Activated CD8-positive, alpha-beta memory T cell treated with anti-CD3 and anti-CD28 coated beads, Interleukin-2, amount 50 U/mL, for 4 hours (primary cell): ENCODE data around the gene LRRC2.
"Not testable (repeated sequence)": the region's sequence is repeated elsewhere in the genome, so short reads cannot be mapped to it uniquely, and the experiment has no call there.

Experiments used
- DNase-seq: peaks from one replicate; pipeline ENCODE4 v3.0.0-alpha.2; 2020

Gene LRRC2

DNA sequence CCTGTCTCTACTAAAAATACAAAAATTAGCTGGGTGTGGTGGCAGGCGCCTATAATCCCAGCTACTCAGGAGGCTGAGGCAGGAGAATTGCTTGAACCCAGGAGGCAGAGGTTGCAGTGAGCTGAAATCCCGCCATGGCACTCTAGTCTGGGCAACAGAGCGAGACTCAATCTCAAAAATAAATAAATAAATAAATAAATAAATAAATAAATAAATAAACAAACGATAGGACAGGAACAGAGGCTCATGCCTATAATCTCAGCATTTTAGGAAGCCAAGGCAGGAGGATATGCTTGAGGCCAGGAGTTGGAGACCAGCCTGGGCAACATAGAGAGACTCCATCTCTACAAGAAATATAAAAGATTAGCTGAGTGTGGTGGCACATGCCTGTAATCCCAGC, 43.9 kb downstream of the LRRC2 start:
- DNase-seq = not testable (repeated sequence)

DNA sequence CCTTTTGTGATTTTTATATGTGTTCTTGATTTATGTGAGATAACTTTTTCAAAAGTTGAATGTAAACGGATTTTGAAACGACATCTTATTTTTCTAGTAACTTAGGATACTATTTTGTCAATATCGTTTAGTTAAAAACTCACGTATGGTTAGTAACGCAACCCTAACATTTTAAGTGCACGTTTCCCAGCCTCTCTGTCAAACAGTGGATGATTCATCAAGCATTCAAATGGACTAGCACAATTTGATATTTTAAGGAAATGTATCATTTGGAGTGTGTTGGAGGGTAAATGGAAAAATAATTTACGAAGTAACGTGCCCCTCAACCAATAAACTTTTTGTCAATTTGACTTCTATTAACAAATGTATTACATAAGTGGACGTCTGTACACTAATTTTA, 45.0 kb downstream of the LRRC2 start:
- DNase-seq = no peak

DNA sequence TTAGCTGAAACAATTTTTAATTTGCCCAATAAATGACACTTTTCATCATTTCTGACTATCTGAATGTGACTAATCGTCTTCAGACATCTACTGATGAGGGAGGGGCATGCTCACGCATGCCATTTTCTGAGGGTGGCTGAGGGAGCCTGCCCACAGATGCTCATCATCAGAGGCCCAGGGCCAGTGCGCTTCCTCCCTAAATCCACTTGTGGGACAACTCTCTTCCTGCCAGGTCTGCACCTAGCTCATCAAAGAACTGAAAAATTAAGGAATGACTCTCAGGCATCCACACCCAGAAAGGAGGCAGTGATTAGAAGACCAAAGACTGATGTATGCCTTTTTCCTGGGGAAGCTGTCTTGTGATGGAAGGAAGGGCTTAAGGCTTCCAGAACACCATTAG, 45.6 kb downstream of the LRRC2 start:
- DNase-seq = no peak

DNA sequence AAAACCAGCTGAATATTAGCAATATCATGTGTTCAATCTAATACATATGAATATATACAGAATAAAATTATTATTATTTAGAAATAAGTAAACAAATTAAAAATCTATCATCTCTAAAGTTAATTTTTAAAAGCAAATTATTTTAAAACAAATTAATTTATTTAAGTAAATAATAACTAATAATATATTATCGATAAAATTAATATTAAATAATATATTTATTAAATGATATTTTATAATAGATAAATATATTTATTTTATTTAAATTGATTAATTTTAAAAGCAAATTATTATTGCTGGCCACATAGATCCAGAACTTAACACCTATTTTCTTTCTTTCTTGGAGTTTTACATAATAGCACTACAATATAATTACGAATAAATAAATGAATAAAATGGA, 46.1 kb downstream of the LRRC2 start:
- no peak for DNase-seq

DNA sequence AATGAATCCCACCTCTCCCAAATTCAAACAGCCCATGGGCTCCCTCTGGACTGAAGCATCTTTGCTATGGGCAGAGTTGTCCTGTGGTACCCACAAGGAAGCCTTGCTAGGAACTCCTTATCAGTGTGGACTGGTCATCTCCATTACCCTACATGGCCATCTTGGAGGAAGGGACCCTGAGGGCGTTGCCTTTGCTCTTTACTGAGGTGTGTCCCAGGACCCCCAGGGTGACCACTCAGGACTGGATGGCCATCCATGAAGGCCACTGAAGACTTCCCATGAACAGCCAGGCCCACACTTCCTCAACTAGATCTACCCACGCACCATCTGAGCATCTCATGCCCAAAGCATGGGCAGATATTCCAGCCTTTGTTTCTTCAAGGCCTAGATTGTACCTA, 48.3 kb downstream of the LRRC2 start:
- no peak for DNase-seq

DNA sequence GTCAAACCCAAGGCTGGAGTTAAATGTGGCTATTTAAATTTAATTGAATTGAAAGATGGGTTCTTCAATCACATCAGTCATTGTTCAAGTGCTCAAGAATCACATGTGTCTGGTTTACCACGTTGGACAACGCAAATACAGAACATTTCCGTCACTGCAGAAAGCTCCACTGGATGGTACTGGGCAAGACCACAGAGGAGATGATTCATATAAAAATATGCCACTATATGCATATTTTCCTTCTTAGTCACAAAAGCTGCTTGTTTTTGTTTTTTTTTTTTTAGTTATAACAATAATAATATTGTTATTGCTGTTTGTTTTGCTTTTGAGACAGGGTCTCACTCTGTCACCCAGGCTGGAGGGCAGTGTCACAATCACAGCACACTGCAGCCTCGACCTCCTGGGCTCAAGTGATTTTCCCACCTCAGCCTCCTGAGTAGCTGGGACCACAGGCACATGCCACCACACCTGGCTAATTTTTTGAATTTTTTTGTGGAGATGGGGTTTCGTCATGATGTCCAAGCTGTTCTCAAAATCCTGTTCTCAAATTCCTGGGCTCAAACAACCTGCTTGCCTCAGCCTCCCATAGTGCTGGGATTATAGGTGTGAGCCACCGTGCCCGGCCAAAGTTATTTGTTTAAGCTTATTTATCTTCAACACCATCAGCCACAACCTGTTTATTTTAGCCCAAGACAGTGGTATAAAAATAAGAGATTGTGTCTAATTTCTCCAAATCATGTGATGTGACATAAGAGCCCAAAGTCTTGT, 48.9 kb downstream of the LRRC2 start:
- DNase-seq = no peak

DNA sequence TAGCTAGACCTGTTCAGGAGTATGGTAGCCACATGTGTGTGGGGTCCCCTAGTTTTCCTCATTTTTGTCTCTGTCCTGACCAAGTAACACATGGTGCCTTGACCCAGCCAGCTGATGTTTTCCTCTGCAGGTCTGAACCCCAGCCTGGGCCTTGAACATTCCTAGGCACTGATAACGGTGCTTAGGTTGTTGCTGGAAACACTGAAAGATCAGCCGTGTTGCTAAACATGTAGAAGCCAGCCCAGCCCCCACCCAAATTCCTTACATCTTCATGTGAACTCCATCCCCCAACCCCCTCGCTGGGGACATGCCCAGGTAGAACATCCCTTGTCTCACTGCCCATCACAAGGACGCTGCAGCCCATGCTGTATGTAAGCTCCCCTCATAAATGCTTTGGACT, 49.6 kb downstream of the LRRC2 start:
- DNase-seq = no peak

DNA sequence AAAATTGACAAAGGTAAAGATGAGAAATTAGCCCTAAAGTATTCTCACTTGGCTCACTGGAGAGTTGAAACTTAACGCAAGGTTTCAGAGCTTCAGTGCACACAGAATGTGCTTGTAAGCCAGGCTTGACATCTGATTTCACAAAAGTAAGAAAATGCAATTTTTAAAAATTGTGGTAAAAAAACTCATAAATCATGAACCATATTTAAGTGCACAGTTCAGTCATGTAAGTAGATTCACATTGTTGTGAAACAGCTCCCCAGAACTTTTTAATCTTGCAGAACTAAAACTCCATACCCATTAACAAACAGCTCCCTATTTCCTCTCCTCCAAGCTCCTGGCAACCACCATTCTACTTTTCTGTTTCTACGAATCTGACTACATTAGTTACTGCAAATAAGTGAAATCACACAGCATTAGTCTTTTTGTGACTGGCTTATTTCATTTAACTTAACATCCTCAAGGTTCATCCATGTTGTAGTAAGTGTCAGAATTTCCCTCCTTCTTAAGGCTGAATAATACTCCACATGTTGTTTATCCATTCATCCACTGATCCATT, 53.8 kb downstream of the LRRC2 start:
- DNase-seq = no peak

DNA sequence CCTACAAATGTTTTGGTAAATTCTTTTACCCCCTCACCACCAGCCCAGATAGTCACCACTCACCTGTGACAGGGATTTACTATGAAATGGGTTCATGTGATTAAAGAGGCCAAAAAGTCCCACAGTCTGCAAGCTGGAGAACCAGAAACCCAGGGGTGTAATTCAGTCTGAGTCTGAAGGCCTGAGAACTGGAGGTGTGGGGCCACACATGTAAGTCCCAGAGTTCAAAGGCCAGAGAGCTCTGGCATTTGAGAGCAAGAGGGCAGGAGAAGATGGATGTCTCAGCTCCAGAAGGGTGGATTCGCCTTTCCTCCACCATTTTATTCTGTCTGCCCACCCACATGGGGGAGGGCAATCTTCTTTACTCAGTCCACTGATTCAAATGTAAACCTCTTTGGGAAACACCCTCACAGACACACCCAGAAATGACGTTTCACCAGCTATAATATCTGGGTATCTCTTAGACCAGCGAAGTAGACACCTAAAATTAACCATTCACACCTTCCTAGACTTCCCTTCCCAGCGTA, 56.4 kb downstream of the LRRC2 start:
- DNase-seq = no peak

DNA sequence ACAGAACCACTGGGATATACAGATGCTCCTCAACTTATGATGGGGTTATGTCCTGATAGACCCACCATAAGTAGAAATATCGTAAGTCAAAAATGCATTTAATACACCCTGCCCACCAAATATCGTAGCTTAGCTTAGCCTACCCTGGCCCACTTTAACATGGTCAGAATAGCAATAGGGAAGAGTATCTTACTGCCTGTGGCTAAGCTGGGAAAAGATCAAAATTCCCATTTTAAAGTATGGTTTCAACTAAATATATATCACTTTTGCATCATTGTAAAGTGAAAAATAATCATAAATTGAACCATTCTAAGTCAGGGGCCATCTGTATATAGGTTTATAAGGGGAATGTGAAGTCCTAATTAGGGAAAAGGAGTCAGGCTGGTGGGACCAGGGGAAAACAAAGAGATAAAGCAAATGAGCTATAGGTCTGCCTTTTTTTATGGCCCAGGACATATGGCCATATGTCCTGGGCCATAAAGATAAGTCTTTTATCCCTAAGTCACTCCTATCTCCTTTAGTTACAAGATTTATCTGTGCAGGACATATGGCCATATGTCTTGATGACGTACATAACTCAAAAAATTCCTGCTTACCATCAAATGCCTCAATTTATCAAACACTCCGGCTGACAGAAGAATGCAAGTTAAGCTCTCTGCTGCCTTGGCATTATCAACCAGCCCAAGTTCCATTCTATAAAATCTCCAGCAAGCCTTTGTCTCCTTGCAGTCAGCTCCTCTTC, 57.1 kb downstream of the LRRC2 start:
- DNase-seq = no peak

DNA sequence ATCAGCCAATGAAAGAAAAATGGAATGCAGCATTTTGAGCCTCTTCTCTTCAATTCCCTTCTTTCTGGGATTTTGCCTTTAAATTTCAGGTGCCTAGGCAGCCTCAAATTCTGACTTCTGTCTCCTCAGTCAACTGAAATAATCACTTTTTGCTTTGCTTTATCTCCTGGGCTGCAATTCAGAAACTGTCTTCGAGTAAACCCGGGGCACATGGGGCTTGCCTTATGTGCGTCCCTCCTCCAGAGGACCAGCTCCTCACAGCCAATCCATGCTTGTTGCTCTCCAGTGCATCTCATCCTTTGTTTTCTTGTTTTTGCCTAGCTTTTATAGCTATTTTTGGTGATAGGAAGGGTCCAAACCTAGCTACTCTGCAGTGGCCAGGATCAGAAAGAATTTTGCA, 59.6 kb downstream of the LRRC2 start:
- DNase-seq = no peak

DNA sequence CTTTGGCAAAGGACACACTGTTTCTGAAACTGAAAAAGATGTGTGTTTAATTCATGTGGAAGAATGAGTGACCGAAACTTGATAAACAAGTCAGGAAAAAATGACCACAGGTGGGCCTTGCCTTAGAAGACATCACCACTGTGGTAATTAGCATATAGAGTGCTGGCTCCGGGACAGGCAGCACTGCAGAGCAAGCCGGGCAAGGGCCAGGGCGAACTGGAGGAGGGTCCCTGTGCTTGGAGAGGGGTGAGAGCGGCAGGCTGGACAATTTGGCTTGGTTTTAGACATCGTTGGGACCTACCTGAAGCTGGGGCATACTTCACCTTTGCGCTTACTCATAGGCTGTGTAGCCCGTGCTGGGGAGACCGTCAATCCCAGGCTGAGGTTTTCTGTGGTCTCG, 60.1 kb downstream of the LRRC2 start:
- DNase-seq = no peak

DNA sequence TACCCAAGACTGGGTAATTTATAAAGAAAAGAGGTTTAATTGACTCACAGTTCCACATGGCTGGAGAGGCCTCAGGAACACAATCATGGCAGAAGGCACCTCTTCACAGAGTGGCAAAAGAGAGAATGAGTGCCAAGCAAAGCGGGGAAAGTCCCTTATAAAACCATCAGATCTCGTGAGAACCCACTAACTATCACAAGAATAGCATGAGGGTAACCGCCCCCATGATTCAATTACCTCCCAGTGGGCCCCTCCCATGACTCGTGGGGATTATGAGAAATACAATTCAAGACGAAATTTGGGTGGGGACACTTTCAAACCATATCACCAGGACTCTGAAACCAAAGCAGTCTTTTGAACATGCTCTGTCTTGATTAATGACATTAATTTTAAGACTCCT, 61.3 kb downstream of the LRRC2 start:
- DNase-seq = peak; percentile 36

DNA sequence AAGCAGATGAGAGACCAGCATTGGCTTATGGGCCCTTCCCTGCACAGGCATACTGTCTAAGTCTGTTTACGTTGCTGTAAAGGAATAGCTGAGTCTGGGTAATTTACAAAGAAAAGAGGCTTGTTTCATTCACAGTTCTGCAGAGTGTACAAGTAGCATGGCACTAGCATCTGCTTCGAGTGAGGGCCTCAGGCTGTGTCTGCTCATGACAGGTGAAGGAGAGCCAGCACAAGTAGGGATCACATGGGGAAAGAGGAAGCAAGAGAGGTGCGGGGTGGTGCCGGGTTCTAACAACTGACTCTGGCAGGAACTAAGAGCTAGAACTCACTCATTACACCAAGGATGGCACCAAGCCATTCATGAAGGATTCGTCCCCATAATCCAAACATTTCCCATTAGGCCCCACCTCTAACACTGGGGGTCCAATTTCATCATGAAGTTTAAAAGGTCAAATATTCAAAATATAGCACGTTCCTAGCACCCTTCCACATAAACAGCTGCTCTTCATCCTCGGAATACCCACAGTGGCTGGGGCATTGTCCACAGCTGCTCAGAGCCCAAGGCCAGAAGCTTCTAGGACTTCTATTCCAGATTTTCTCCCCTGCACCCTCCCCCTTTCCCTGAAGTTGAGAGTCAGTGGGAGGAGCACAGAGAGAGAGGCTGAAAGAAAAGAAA, 62.8 kb downstream of the LRRC2 start:
- no peak for DNase-seq

DNA sequence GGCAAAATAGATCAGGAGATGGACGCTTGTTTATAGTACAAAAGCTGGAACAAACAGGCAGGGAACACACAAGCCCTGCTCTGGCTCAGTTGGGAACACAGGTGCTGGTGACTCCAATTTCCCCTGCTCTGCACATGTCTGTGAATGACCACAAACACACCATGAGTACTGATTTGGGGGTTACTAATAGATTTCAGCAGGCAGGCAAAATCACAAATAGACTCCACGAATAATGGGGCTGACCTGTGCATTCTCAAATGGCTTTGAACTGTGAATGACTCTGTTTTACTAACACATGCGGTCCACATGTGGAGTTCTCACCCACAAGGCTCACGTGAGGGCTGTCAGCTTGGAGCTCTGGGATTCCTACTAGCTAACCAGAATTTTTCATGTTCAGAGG, 64.4 kb downstream of the LRRC2 start:
- no peak for DNase-seq

DNA sequence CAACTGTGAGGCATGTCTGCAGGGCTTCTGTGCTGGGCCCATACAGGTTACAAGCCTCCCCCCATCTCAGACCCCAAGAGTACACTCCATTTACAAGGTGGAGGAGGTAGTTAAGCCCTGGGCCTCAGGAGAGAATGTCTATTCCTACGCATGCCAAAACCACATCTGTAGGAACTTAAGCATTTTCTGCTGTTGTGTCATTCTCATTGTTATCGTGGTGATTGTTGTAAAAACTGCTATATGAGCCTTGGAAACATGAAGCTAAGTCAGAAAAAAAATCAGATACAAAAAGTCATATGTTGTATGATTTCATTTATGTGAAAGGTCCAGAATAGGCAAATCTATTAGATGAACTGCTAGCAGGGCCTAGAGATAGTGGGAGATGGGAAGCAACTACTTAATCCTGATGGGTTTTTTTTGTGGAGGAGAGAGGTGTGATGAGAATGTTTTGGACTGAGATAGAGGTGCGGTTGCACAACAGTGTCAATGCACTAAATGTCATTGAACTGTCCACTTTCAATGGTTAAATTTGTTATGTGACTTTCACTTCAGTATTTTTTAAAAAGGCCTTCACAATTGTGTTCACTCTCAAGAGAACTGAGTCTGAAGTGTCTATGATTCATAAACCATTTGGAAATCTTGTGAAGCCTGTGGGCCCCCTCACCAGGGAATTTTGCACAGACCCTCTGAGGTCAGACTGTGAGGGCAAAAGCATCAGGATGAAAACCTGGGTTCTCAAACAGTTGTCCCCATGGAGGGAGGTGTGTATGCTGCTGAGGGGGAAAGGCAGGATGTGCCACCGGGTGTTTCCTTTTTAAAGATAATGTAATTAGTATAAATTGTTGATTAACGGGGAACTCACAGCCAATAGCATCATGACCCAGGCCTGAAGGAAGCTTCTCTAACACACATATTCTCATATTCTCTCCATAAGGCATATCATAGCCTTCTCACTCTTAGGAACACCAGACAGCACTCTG, 65.2 kb downstream of the LRRC2 start:
- no peak for DNase-seq

DNA sequence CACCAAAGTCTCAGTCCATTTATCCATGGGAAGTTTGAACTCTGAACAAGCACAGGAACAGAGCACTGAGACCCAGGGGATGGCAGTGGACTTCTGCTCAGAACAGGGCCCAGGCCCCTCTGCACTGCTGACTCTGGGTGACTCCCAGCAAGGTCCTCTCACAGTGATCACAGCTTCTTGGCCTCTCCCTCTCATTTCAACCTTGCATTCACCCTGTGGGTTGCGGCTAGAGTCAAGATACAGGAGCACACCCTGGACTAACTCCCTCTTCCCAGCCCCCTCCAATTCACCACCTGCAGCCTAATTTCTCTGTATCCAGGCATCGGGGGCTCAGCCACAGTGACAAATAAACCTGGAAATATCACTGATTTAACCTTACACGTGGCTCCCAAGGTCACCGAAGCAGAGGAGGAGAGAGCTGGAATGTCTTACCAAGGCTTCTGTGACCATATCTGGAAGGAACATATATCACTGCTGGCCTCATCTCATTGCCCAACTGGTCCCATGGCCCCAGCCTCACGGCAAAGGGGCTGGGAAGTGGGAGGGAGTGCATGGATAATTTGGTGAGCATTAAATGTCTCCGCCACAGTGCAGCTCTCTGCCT, 67.1 kb downstream of the LRRC2 start:
- no peak for DNase-seq

DNA sequence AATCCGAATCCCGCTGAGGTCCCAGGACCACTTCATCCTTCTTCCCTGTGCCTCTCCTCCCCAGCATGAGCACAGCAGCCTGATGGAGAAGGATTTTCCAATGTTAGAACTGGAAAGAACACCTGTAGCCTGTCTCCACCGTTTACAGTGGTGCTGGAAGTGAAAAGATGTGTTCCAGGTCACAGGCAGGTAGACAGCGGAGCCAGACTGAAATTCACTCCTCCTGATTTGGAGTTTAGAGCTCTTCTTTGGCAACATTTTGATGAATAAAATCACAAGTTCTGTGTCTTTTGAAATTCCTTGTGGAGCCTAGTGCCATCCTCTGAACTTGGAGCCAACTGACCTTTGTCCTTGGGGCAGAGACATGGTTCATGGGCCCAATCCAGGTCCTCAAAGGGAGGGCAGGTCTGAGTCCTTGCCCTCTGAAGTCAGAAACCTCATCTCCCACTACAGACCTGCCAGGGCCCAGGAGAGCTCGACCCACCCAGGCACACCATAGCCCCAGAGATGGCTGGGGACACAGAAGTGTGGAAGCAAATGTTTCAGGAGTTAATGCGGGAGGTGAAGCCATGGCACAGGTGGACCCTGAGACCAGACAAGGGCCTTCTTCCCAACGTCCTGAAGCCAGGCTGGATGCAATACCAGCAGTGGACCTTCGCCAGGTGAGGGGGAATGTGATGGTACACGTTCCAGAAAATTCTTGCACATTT, 68.4 kb downstream of the LRRC2 start, which contains the start of gene RTP3:
RTP3 (plus strand) TSS at position 421 of the 710 bp plus-strand sequence; CDS start at position 508, 87 bp downstream.
- DNase-seq = no peak

DNA sequence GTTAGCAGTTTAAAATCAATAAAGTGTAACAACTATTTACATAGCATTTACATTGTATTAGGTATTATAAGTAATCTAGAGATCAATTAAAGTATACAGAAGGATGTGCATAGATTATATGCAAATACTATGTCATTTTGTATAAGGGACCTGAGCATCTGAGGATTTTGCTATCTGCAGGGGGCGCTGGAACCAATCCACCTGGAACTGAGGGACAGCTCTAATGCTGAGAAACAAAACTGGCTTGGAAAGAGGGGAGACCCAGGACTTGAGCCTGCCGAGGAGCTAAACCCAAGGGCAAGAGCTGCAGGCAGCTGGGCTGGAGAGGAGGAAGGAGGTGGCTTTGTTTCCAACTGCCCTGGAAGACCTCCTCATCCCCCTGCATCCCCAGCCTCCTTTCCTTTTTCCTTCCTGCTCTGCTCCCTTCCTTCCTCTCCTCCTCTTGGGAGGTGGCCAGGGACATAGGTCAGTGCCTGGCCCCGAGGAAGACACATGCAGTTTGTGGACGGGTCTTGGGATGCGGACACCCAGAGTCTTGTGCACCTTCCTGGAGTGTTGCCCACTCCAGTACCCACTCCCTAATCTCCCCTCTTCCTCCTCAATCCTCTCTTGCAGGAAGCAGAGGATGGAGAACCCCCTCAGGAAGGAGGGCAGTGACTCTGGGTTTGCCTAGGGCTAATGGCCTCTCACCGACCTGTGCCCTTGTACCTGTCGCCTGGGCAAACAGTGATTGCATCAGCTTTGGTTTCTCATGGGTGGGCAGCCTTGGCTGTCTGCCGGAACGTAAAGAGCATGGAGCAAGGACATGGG, 69.2 kb downstream of the LRRC2 start:
- peak; percentile 60 for DNase-seq

DNA sequence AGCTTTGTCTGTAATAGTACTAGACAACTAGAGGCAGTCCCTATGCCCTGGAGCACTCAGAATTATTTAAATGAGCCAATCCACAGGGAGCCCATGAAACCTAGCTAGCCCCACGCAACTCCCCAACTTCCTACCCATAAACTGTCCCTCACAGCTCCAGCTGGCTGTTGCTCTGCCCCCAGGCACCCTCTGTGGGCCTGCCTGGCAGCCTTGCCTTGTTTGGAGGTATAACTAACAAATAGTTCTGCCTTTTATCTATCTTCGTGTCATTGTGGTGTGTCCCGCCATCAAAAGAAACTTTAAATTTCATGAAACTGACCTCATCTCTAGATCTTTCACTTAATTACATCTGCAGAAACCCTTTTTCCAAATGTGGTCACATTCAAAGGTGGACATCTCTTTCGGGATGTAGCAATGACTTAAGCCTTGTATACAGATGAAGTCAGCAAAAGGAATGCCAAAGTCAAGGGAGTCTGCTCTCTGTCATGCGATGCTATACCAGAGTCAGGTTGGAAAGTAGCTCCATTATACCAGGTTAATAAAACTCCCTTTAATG, 70.1 kb downstream of the LRRC2 start:
- DNase-seq = no peak
